ENCODE results near the gene CTNNA3. TPM values are rescaled to one million over a fixed set of nuclear protein-coding genes. Genes with fewer than 3 reads are reported as not detected.

CTNNA3 gene
- total and polyA plus RNA-seq, 2 of the 4 experiments (the other 2 are of a cell fraction): 0.19 to 0.90 TPM

GRCh38 chr10:67612176-67612575 lies 83.8 kb downstream of the CTNNA3 start:
- in situ Hi-C loops (cut with MboI; ENCODE audit: low sequenced_read_pairs): no loop called here
- dilution Hi-C loops (cut with HindIII; ENCODE audit: low sequenced_read_pairs, unreplicated experiment): no loop called here
- intact Hi-C loops (cut with micrococcal nuclease): no loop called here
- H3K36me3 ChIP-seq (ENCODE audit: control insufficient read depth, insufficient read depth, low read length): no peaks in the 10 kb centered on the region
- no peaks in the 10 kb centered on the region for H4K20me1 ChIP-seq (ENCODE audit: insufficient read depth, low read length)
- H2BK5ac ChIP-seq (ENCODE audit: low read depth, low read length, poor library complexity, severe bottlenecking): no peak overlapping the region
- no peak overlapping the region for H3K4ac ChIP-seq (ENCODE audit: low read depth, low read length)
- H3K9me3 ChIP-seq (ENCODE audit: control insufficient read depth, insufficient read depth, low read length): no peaks in the 10 kb centered on the region
- H3K4me3 ChIP-seq (ENCODE audit: insufficient read depth, low read depth, low read length): no peak overlapping the region
- no peak overlapping the region for H3K56ac ChIP-seq (ENCODE audit: extremely low read depth, insufficient read depth, low read length)
- no peak overlapping the region for H3K4me2 ChIP-seq (ENCODE audit: low read depth, low read length)
- no peak overlapping the region for H2BK120ac ChIP-seq (ENCODE audit: low read depth, low read length)
- H2AFZ ChIP-seq (replicated peaks; ENCODE audit: low read length, poor library complexity): no peak overlapping the region
- H3K9me1 ChIP-seq (ENCODE audit: insufficient read depth, low read length): peaks cover 7% of the 10 kb centered on the region; the same call in 1 of the 2 replicates
- H4K5ac ChIP-seq (ENCODE audit: low read depth, low read length): no peak overlapping the region
- no peak overlapping the region for H2AK9ac ChIP-seq (replicated peaks; ENCODE audit: low read depth, low read length, poor library complexity)
- ATAC-seq (ENCODE audit: low read depth) (no peak), DNase-seq (no peak)
- ChIA-PET CTCF (no interaction called here), POLR2A (ENCODE audit: unreplicated experiment) (no interaction called here)
- H3K14ac ChIP-seq (replicated peaks; ENCODE audit: low read depth, low read length): no peak overlapping the region
- H2AK5ac ChIP-seq (ENCODE audit: low read depth, low read length): no peak overlapping the region
- no TSS peak for BruUV-seq (replicated peaks)
- TF ChIP-seq USF2 (IDR thresholded peaks at IDR 0.05; ENCODE audit: low read depth, low read length) (no peak), POLR2A (IDR thresholded peaks at IDR 0.05; ENCODE audit: low read depth, low read length) (no peak), ELK1 (IDR thresholded peaks at IDR 0.05; ENCODE audit: borderline replicate concordance, low read depth, low read length) (no peak), BHLHE40 (IDR thresholded peaks at IDR 0.05; ENCODE audit: low read depth, low read length) (no peak), MAZ (IDR thresholded peaks at IDR 0.05; ENCODE audit: borderline replicate concordance, low read depth, low read length) (no peak), MAFK (IDR thresholded peaks at IDR 0.05; ENCODE audit: low read depth, low read length) (no peak), SMC3 (IDR thresholded peaks at IDR 0.05; ENCODE audit: low read depth, low read length) (no peak), CHD1 (IDR thresholded peaks at IDR 0.05; ENCODE audit: low read depth, low read length) (no peak), CEBPB (IDR thresholded peaks at IDR 0.05; ENCODE audit: low read depth, low read length) (no peak), FOS (IDR thresholded peaks at IDR 0.05; ENCODE audit: low read depth, low read length) (no peak), MXI1 (IDR thresholded peaks at IDR 0.05; ENCODE audit: borderline replicate concordance, low read depth, low read length) (no peak), RCOR1 (IDR thresholded peaks at IDR 0.05; ENCODE audit: insufficient replicate concordance, low read length) (no peak), RFX5 (IDR thresholded peaks at IDR 0.05; ENCODE audit: low read depth, low read length) (no peak), NFE2L2 (IDR thresholded peaks at IDR 0.05; ENCODE audit: low read depth, low read length) (no peak), RAD21 (IDR thresholded peaks at IDR 0.05; ENCODE audit: low read length) (no peak), CTCF (conservative IDR thresholded peaks at IDR 0.05; ENCODE audit: low read depth, low read length) (no peak)
- H3K9ac ChIP-seq (ENCODE audit: low read depth, low read length): no peak overlapping the region
- no peak overlapping the region for H4K91ac ChIP-seq (ENCODE audit: insufficient read depth, low read depth, low read length)
- no peaks in the 10 kb centered on the region for H3K79me1 ChIP-seq (ENCODE audit: low read depth in 1 of 2, low read length in 2 of 2)
- H3K4me1 ChIP-seq (ENCODE audit: control insufficient read depth, insufficient read depth, low read length): peaks cover 17% of the 10 kb centered on the region
- H2BK15ac ChIP-seq (ENCODE audit: low read depth, low read length): no peak overlapping the region
- H4K8ac ChIP-seq (ENCODE audit: low read depth in 2 of 2, low read length in 2 of 2): no peak overlapping the region
- H3K23ac ChIP-seq (ENCODE audit: low read depth, low read length): no peak overlapping the region
- H2BK20ac ChIP-seq (ENCODE audit: low read depth, low read length): no peak overlapping the region
- no peak overlapping the region for H3K18ac ChIP-seq (ENCODE audit: low read depth, low read length)
- no peaks in the 10 kb centered on the region for H3K27me3 ChIP-seq (ENCODE audit: control insufficient read depth, insufficient read depth, low read length)
- H3K27ac ChIP-seq (ENCODE audit: insufficient read depth, low read length): no peak overlapping the region
